NCI-H2171 (cell line): ENCODE data around the gene SLC16A7.
"Not testable (repeated sequence)": the region's sequence is repeated elsewhere in the genome, so short reads cannot be mapped to it uniquely, and the experiment has no call there.

Experiments used
- DNase-seq: peaks from one replicate; lab custom pipeline; 2025; lab: John Stamatoyannopoulos, UW

Gene SLC16A7

GRCh38 chr12:59595883-59596540 lies at the start of gene SLC16A7:
Gene SLC16A7 (plus strand): TSS chr12:59596029. CDS start chr12:59704802, 108,773 bp downstream.
- peak; percentile 90 for DNase-seq

DNA sequence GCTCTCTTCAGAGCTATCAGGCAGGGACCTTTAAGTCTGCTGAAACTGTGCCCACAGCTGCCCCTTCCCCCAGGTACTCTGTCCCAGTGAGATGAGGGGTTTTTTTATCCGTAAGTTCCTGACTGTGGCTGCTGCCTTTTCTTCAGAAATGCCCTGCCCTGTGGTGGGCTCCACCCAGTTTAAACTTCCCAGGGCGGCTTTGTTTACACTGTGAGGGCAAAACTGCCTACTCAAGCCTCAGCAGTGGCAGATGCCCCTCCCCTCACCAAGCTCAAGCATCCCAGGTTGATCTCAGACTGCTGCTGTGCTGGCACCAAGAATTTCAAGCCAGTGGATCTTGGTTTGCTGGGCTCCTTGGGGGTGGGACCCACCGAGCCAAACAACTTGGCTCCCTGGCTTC lies 46.9 kb upstream of the SLC16A7 start:
- no peak for DNase-seq

DNA sequence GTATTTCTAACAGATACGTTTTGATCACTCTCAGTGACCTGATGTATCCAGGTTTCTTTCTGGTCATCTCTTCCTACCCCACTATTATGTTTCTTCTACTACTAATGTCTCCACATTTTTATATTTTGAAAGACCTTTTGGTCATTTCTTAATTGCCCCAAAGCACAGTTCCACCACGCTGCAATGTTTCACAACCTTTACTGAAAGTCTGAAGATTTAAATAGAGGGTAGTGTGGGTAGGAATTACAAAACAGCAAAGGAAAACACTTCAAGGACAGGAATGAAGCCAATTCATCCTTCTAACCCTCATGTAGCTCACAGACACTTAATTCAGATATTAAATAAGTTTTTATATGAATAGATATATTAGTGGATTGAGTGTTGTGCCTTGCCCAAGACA lies 36.1 kb upstream of the SLC16A7 start:
- no peak for DNase-seq

GRCh38 chr12:59570145-59570544 lies 25.7 kb upstream of the SLC16A7 start:
- no peak for DNase-seq

GRCh38 chr12:59574406-59574805 lies 21.4 kb upstream of the SLC16A7 start:
- DNase-seq, result no peak

DNA sequence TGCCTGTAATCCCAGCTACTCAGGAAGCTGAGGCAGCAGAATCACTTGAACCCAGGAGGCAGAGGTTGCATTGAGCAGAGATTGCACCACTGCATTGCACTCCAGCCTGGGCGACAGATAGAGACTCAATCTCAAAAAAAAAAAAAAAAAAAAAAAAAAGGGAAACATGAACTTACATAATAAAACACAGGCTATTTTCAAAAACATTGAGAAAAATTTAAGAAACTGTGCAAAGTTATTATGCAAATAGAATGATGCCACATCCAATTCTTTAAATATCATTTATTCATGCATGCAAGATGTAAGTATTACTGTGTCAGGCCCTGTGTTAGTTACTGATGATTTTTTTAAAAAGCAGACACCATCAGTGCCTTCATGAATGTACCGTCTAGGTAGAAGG lies 20.0 kb upstream of the SLC16A7 start:
- no peak for DNase-seq

DNA sequence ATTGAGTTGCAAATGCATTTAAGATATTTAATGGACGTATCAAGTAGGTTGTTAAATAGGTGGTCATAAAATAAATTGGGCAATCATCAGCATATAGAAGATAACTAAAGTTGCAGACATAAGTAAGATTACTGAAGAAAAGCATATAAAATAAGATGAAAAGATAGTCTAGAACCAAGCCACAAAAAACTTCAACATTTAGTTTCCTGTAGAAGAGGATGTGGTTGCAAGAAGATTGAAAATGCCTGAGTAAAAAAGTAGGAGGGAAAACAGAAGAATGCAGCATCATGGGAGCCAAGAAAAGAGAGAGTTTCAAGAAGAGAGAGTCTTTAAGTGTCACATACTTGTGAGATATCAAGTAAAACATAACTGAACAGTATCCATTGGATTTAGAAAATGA lies 17.6 kb upstream of the SLC16A7 start:
- DNase-seq, result no peak

DNA sequence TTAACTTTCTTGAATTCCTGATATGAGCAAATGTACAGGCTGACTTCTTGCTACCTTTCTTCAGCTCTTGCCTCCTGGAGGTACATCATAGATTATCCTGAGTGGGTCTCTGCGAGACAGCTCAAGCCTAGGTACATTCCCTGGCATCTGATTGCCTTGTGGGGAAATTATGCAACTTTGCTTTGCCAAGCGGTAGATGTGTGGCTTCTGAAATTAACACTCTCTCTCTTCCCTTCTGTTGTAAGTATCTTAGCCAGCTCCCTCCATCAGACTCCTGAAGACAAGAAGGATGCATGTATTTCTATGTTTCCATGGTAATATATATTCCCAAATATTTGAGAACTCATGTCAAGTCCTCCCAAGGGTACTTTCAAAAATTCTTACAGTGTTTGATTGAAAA lies 16.2 kb upstream of the SLC16A7 start:
- no peak for DNase-seq

GRCh38 chr12:59580050-59580449 lies 15.8 kb upstream of the SLC16A7 start:
- no peak for DNase-seq

- DNase-seq, result no peak
Observed at GRCh38 chr12:59583003-59583712, 12.7 kb upstream of the SLC16A7 start.

DNA sequence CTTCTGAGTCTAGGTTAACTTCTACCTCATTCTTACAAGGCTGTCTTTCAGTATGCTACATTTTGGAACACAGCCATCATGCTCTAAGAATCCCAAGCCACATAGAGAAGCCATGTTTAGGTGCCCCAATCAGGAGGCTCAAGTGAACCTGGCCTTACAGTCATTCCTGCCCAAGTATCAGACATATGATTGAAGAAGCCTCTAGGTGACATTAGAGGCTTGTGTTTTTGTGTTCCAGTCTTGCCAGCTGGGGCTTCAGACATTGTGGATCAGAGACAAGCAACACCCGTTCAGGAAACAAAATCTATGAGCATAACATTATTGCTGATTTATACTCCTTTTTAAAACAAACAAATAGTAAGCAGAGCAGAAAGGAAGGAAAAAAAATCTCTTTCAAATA lies 8.1 kb upstream of the SLC16A7 start:
- DNase-seq, result no peak

GRCh38 chr12:59593761-59594160 lies 2.1 kb upstream of the SLC16A7 start:
- DNase-seq, result no peak

GRCh38 chr12:59594943-59595500 lies 807 bp upstream of the SLC16A7 start:
- DNase-seq, result no peak

GRCh38 chr12:59595565-59595882 lies 305 bp upstream of the SLC16A7 start:
- no peak for DNase-seq

DNA sequence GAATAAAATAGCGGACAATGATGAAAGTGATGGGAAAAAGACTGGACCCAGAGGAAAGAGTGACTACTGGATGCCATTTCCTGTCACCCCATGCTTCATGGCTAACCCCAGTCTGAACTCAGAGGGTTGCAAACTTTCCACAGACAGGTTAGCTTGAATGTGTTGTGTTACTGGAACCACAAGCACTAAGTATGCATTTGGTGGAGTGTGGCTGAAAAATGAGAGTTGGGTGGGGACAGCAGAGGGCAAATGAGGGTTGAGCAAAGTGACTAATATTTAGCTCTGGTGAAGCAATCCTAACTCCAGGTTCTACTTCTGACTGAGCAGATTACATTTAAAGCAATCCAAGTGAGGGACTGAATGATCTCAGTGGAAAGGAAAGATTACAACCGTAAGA lies 1.6 kb downstream of the SLC16A7 start:
- DNase-seq, result no peak

GRCh38 chr12:59600171-59600570 lies 4.3 kb downstream of the SLC16A7 start:
- DNase-seq, result no peak

- DNase-seq, result no peak
Observed at GRCh38 chr12:59603754-59604153, 7.9 kb downstream of the SLC16A7 start.

DNA sequence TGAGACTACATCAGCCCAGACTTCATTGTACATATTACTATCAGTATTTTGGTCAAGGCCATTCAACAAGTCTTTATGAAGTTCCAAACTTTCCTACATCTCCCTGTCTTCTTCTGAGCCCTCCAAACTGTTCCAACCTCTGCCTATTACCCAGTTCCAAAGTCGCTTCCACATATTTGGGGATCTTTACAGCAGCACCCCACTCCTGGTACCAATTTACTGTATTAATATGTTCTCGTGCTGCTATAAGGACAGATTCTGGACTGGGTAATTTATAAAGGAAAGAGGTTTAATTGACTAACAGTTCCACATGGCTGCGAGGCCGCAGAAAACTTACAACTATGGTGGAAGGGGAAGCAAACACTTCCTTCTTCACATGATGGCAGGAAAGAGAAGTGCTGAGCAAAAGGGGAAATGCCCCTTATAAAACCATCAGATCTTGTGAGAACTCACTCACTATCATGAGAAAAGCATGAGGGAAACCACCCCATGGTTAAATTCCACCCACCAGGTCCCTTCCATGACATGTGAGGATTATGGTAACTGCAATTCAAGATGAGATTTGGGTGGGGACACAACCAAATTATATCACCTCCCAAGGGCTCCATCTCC lies 17.1 kb downstream of the SLC16A7 start:
- not testable (repeated sequence) for DNase-seq

DNA sequence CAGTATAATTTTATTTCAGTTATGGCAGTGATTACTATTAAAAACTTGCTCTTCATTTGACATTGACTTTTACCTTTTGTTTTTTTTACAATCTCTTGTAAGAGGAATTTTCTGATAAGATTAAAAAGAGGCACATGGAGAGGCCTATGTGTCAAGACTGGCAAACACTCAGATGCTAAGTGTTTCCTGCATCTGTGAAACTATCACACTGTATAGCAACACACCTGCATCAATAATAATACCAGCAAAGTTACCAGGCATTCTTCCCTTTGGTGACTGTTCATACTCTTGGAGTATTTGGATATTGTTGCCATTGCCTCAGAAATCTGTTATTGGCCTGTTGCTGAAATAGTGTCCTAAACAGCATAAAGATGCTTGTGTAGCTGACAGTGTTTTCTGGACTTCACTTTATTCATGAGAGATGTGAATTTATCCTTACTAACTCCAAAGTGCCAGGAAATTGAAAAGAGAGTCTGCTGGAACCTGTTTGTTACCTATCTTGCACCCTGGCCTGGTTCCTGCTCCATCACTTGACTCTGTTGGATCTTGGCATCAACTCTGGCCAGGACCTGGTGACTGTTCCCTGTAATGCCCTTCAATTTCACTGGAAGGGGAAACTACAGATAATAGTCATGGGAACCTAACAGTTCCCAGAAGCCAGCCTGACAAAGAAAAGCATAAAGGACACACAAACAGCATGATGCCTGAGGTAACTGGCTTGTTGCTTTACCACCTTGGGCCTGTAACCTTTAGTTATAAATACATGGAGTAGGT lies 19.8 kb downstream of the SLC16A7 start:
- no peak for DNase-seq

DNA sequence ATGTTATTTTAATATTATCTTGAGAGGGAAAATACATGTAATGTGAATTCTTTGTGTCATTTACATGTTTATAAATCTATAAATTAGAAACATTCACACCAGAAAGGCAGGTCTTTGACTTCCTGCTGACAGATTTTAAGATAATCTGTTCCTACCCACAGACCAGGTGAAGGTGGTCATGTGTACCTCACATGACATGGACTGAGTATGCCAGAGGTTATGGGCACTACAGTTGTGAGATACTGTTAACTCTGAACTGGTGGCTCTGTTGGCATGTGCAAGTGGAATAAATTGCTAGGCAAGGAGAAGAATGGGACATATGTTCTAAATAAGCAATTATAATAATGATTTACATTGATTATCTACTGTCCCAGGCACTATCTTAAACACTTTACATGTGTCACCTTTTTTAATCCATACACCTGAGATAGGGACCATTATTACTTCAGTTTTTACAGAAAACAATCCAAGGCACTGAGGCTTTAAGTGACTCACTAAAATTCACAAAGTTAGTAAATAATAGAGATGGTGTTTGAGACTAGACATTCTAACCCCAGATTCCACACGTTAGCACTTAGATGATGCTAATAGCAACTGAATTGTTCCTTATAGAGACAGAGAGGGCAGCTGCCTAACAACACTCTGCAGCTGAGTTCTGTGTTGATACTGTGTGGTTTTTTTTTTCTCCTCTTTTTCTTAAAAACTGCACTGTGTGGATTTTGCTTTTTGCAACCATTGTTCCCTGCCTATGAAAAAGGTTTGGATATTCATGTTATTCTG lies 23.8 kb downstream of the SLC16A7 start:
- DNase-seq, result no peak

- DNase-seq, result no peak
Observed at GRCh38 chr12:59620326-59620725, 24.5 kb downstream of the SLC16A7 start.
